Stimulated activated CD4-positive, alpha-beta T cell treated with anti-CD3 and anti-CD28 coated beads, TNF-alpha, amount 100 ng/mL, for 24 hours (primary cell): Measurements from ENCODE around the gene MYBPHL.

Source experiments
- DNase-seq, 3 experiments: peaks; one replicate each; pipeline ENCODE4 v3.0.0-alpha.2; 2020; ENCODE audit warnings: low read depth in 3 of 3

MYBPHL gene

DNA sequence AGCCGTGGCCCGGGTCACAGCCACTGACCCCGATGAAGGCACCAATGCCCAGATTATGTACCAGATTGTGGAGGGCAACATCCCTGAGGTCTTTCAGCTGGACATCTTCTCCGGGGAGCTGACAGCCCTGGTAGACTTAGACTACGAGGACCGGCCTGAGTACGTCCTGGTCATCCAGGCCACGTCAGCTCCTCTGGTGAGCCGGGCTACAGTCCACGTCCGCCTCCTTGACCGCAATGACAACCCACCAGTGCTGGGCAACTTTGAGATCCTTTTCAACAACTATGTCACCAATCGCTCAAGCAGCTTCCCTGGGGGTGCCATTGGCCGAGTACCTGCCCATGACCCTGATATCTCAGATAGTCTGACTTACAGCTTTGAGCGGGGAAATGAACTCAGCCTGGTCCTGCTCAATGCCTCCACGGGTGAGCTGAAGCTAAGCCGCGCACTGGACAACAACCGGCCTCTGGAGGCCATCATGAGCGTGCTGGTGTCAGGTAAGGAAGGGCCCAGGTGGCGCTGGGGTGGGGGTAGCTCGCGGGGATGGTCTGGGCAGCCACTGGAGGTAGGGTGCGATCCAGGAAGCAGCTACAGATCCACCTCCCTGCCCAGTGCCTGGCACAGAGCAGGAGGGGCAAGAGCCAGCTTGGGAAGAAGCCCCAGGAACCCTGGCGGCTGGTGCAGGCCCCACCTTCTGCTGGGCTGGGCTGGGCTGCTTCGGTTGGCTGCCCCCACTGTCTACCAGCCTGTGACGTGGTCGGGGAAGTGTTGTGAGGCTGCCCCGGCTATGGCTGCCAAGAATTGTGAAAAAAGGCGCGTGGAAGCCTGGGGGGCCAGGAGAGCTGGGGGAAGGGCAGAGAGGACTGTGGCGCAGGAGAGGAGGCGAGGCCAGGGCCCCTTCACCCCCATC, 53.7 kb downstream of the MYBPHL start:
- DNase-seq = no peak

DNA sequence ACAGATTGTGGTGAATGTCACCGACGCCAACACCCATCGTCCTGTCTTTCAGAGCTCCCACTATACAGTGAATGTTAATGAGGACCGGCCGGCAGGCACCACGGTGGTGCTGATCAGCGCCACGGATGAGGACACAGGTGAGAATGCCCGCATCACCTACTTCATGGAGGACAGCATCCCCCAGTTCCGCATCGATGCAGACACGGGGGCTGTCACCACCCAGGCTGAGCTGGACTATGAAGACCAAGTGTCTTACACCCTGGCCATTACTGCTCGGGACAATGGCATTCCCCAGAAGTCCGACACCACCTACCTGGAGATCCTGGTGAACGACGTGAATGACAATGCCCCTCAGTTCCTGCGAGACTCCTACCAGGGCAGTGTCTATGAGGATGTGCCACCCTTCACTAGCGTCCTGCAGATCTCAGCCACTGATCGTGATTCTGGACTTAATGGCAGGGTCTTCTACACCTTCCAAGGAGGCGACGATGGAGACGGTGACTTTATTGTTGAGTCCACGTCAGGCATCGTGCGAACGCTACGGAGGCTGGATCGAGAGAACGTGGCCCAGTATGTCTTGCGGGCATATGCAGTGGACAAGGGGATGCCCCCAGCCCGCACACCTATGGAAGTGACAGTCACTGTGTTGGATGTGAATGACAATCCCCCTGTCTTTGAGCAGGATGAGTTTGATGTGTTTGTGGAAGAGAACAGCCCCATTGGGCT, 54.5 kb downstream of the MYBPHL start:
- DNase-seq = no peak

DNA sequence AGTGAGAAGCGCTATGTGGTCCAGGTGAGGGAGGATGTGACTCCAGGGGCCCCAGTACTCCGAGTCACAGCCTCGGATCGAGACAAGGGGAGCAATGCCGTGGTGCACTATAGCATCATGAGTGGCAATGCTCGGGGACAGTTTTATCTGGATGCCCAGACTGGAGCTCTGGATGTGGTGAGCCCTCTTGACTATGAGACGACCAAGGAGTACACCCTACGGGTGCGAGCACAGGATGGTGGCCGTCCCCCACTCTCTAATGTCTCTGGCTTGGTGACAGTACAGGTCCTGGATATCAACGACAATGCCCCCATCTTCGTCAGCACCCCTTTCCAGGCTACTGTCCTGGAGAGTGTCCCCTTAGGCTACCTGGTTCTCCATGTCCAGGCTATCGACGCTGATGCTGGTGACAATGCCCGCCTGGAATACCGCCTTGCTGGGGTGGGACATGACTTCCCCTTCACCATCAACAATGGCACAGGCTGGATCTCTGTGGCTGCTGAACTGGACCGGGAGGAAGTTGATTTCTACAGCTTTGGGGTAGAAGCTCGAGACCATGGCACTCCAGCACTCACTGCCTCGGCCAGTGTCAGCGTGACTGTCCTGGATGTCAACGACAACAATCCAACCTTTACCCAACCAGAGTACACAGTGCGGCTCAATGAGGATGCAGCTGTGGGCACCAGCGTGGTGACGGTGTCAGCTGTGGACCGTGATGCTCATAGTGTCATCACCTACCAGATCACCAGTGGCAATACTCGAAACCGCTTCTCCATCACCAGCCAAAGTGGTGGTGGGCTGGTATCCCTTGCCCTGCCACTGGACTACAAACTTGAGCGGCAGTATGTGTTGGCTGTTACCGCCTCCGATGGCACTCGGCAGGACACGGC, 55.3 kb downstream of the MYBPHL start:
- no peak for DNase-seq

DNA sequence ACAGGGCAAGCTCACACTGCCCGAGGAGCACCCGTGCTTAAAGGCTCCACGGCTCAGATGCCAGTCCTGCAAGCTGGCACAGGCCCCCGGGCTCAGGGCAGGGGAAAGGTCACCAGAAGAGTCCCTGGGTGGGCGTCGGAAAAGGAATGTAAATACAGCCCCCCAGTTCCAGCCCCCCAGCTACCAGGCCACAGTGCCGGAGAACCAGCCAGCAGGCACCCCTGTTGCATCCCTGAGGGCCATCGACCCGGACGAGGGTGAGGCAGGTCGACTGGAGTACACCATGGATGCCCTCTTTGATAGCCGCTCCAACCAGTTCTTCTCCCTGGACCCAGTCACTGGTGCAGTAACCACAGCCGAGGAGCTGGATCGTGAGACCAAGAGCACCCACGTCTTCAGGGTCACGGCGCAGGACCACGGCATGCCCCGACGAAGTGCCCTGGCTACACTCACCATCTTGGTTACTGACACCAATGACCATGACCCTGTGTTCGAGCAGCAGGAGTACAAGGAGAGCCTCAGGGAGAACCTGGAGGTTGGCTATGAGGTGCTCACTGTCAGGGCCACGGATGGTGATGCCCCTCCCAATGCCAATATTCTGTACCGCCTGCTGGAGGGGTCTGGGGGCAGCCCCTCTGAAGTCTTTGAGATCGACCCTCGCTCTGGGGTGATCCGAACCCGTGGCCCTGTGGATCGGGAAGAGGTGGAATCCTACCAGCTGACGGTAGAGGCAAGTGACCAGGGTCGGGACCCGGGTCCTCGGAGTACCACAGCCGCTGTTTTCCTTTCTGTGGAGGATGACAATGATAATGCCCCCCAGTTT, 56.1 kb downstream of the MYBPHL start:
- DNase-seq = no peak

DNA sequence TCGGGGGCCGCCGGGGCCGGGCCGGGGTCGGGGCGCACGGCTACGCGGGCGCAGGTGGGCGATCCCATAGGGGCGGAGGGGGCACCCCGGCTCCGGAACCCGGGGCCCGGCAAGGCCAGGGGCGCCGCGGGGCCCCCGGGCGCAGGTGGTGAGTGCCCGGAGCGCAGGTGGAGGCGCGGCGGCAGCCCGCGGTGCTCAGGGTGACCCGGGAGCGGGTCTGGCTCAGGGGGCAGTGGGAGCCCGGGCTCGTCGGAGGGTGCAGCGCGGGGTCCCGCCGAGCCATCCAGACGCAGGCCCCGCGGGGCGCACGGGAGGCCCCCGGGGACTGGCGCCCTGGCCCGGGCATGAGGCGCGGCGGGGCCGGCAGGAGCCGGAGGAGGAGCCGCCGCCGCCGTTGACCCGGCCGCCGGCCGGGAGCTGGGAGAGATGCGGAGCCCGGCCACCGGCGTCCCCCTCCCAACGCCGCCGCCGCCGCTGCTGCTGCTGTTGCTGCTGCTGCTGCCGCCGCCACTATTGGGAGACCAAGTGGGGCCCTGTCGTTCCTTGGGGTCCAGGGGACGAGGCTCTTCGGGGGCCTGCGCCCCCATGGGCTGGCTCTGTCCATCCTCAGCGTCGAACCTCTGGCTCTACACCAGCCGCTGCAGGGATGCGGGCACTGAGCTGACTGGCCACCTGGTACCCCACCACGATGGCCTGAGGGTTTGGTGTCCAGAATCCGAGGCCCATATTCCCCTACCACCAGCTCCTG, 57.0 kb downstream of the MYBPHL start:
- no peak for DNase-seq

DNA sequence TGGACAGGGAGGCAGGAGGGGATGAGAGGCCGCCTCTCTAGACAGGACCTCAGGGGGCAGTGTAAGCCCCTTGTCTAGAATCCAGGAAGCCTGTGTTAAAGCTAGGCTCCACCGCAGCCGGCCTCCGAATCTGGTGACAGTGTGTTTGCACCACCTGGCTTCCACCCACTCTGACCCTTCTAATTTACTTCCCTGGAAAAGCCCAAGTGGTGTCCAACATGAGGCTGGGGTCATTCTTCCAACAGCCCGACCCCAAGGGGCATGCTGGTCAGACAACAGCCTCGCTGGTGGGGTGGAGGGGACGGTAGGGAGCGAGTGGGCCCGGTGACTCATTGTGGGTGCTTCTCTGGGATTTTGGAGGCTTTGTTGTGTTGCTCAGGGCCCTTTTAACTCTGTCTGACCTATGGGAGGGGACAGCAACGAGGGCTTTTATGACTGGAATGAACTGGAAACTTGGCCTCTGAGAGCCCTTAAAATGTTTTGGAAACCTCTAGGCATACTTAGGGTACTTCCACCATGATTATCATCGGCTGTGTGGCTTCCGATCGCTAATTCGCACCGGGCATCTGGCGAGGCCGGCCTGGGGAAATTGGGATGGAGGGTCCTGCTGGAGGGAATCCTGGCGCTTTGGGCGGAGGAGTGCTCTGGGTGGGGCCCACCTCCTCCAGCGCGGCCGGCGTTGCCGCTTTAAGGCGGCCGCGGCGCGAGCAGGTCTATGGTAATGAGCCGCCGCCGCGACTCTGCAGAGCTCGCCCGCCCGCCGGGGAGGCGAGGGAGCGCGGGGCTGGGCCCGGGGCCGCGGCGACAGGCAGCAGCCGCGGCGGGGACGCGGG, 57.8 kb downstream of the MYBPHL start, which contains the start of gene CELSR2:
CELSR2 (plus strand) TSS at position 743 of the 833 bp plus-strand sequence. CDS start 541 bp downstream, outside the sequence.
- DNase-seq = peak; percentile 29 to 57 (median 43)

DNA sequence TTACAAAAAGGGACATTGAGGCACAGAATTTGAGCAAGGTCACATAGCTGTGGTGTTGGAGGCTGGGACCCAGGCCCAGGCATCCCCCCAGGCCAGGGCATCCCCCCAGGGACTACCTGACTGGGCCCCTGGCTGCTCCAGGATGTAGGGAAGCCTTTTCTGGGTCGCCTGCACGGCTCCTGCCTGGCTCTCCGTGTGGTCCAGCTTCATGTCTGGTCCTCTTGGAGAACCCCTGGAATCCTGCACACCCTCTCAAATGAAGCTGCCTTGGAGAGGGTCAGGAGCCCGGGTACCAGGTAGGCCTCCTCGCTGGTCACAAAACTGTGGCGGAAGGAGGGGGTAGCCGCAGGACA, 58.4 kb downstream of the MYBPHL start:
- DNase-seq = no peak

DNA sequence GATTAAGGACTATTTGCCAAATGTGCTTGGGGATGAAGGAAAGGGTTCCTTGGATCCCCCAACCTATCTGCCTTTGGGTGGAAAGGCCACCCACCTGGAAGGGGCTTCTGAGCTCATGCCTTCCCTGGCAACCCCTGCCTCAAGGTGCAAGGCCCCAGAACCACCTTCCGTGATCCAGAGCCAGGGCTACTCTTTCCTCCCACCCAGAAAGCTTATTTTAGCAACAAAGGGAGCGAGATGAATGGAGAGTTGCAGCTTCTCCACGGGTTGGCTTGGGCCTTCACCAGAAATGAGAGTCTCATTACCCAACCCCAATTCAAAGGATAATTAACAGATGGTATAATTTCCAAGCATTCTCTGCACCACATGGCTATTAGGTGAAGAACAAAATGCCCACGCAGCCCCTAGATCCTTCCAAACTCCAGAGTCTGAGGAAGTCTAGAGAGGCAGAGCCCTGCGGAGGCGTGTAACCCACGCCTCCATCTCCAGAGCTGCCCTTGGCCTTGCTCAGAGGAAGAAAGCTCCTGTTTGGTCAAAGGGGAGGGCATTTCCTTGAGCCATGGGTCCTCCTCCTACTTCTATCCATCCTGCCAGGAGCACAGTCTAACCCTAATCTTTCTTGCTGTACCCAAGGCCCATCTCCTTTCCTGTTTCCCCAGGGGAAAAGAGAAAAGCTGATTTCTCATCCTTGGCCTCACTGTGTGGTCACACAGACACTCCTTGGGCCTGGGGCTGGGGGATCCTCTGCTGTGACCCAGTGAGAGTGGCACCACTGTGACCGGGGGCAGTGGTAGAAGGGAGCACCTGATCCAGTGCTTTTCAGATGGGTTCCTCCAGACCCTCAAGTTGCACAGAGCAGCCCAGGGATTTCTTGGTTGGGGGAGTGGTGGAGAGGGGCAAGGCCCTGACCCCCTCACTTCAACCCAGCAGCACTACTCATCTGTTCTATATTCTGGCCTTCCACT, 59.1 kb downstream of the MYBPHL start:
- no peak for DNase-seq

DNA sequence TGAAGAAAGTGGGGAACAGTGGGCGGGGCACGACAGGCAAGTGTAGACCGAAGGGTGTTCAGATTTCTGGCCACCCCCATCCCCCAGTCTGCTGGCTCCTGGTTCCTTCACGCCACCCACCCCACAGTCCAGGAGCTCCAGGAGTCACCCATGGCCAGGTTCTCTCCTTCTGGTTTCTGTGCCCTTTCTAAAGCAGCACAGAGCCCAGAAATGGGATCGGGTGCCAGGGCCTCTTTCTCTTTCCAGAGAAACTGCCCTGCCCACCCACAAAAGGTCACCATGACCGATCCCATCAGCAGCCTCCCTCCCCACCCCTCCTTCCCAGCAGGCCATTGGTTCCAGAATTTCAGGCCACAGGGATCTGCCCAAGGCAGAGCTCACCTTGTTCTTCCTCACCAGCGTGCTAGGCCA, 60.7 kb downstream of the MYBPHL start:
- no peak for DNase-seq

DNA sequence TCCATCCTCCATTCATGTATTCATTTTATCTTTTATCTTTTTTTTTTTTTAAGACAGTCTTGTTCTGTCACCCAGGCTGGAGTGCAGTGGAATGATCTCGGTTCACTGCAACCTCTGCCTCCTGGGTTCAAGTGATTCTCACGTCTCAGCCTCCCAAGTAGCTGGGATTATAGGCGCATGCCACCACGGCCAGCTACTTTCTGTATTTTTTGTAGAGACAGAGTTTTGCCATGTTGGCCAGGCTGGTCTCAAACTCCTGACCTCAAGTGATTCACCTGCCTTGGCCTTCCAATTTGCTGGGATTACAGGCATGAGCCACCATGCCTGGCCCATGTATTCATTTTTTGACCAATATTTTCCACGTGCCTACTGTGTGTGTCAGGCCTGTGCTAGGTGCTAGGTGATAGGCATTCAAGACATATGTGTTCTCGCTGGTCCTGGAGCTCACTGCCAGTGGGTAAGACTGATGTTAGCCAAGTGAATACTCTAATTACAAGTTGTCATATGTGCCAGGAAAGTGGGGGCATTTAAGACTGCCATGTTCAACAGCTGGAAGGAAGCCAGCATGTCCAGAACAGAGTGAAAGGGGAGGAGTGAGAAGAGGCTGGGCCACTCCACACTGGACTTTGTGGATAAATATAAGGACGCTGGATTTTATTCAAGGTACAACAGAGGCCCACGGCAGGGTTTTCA, 62.8 kb downstream of the MYBPHL start:
- DNase-seq = no peak

DNA sequence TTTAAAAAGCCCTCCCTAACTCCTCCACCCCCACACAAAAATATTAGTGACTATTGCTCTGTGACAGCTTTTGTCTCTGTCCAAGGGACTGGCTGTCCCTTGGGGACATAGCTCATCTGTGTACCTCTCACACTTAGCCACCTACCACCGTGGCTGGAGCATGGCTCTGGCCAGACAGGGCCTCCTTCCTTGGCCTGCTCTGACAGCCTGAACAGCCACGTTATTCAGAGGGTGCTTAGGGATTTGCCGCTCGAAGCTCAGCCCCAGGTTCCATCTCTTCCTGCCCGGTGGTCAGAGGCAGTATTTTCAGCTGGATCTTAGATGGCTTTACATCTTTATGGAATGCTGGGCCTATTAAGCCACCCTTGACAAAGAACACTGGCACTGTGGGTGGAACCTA, 63.6 kb downstream of the MYBPHL start:
- no peak for DNase-seq

DNA sequence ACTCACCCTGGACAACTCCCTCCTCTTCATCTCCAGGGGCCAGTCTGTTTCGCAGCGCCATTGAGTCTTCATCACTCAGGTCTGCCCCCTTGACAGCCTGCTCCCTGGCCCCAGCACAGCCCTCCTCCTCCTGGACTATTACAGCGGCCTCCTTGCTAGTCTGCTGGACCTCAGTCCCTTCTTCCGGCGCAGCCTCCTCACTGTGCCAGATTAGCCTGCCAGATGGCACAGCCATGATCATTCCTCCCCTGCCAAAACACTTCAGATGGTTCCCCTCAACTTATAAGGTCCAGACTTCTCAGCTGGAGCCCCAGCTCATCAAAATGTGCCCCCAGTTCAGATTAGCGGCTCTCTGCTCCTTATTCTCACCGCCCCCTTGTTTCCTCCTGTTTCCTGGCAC, 64.4 kb downstream of the MYBPHL start:
- no peak for DNase-seq
